GM12892 (cell line): ENCODE measurements around the gene SOX9.

Source experiments
- POLR2A ChIP-seq: IDR thresholded peaks from 2 replicates; pipeline ENCODE4 v1.6.1; 2011; ENCODE audit warnings: low read depth, low read length, control low read depth
- POLR2AphosphoS5 ChIP-seq: IDR thresholded peaks from 2 replicates; pipeline ENCODE4 v1.6.1; 2011; ENCODE audit warnings: low read depth, low read length, control low read depth
- TAF1 ChIP-seq: IDR thresholded peaks from 2 replicates; pipeline ENCODE4 v1.6.1; 2011; ENCODE audit warnings: low read depth, mild to moderate bottlenecking, control low read depth, low read length, borderline replicate concordance

DNA sequence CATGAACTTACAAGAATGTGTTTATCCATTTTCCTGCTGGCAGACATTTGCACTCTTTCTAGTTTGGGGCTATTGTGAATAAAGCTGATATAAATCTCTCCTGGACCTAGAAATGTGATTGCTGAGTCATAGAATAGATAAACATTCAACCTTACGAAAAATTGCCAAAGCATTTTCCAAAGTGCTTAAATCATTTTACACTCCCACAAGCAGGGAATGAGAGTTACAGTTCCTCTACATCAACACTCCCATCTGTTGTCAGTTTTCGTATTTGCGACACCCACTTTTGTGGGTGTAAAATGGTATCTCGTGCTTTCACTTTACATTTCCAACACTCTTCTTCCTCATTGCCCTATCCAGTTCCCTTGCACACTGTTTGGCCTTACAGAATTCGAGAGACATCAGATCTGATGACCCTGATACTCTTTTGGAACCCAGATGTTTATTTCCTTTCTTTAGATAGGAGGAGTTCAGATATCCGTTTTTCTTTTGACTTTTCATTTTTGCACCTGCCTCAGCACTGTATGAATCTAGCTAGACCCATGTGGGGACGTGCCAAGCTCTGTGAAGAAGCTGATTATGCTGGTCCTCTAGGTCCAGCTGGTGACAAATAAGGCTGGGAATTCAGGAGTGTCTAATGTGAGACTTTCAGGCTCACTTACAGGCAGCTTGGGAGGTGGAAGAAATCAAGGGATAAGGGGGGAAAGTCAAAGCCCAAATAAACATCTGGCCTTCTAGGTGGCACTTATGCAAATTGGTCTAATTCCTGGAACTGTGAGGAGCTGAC, 14.0 kb downstream of the SOX9 start:
- TF ChIP-seq POLR2A (no peak), POLR2AphosphoS5 (no peak), TAF1 (no peak)
